GM12878 (cell line): ENCODE data around the gene RXFP3. TPM values are rescaled to one million over a fixed set of nuclear protein-coding genes. Genes with fewer than 3 reads are reported as not detected.

Experiments
- ATAC-seq: fragments of 200-7000 bp; cut with Tn5 transposase; 3 replicates; pipeline ENCODE4 v1.9.1; 2020; ENCODE audit warnings: mild to moderate bottlenecking, moderate library complexity
- BruUV-seq: library from RNA; stranded (reverse); fragments of 400-500 nt; replicated peaks from 2 replicates; lab custom pipeline; 2021; lab: Mats Ljungman, UMichigan
- CTCF ChIA-PET: fragments of 300-600 bp; sonication (Branson Sonifier 250); formaldehyde crosslinking; extraction: SDS; loops from one replicate; lab custom pipeline; 2021; ENCODE audit warnings: inconsistent platforms; lab: Yijun Ruan, JAX
- POLR2A ChIA-PET: fragments of 350-600 bp; formaldehyde crosslinking; extraction: SDS; loops from one replicate; lab custom pipeline; 2021; ENCODE audit warnings: inconsistent platforms; lab: Charles Lee
- RAD21 ChIA-PET: fragments of 300-600 bp; sonication (Branson Sonifier 250); formaldehyde crosslinking; loops from one replicate; lab custom pipeline; 2023; ENCODE audit warnings: antibody characterized with exemption; ENCODE audit not compliant: unreplicated experiment; lab: Charles Lee
- SMC1A ChIA-PET: fragments of 300-600 bp; sonication (Branson Sonifier 250); formaldehyde crosslinking; loops from one replicate; lab custom pipeline; 2023; ENCODE audit not compliant: unreplicated experiment, uncharacterized antibody; lab: Charles Lee
- DNase-seq: peaks from one replicate; pipeline ENCODE4 v3.0.0-alpha.2; 2011; ENCODE audit warnings: low read depth, low spot score
- FAIRE-seq: peaks from 3 replicates; lab custom pipeline; 2011; peaks lifted over from hg19 to GRCh38; lab: Jason Lieb, UNC
- H2AFZ ChIP-seq: 2 replicates; pipeline ENCODE4 v1.6.0; 2011; ENCODE audit warnings: low read depth, low read length, control low read depth; ENCODE audit not compliant: control insufficient read depth
- H3K27ac ChIP-seq: 2 replicates; pipeline ENCODE4 v1.5.1; 2011; ENCODE audit warnings: control low read depth; ENCODE audit not compliant: control insufficient read depth, insufficient read depth
- H3K27me3 ChIP-seq, 2 experiments: replicated peaks in 1 of 2; 2 replicates each; pipeline versions ENCODE4 v1.6.0 to v1.6.1; 2011; ENCODE audit warnings: low read length in 1 of 2; ENCODE audit not compliant: control insufficient read depth in 2 of 2, insufficient read depth in 2 of 2
- H3K36me3 ChIP-seq, 2 experiments: 2 replicates each; pipeline ENCODE4 v1.5.1; 2011; ENCODE audit warnings: low read length in 1 of 2; ENCODE audit not compliant: control insufficient read depth in 2 of 2, insufficient read depth in 2 of 2
- H3K4me1 ChIP-seq: 2 replicates; pipeline ENCODE4 v1.6.1; 2011; ENCODE audit warnings: mild to moderate bottlenecking, low read length, moderate library complexity, mixed read lengths; ENCODE audit not compliant: control insufficient read depth, insufficient read depth
- H3K4me2 ChIP-seq: 2 replicates; pipeline ENCODE4 v1.6.0; 2011; ENCODE audit warnings: control low read depth; ENCODE audit not compliant: control insufficient read depth, insufficient read depth
- H3K4me3 ChIP-seq: fragments of 200-600 bp; sonication (generic); 2 replicates; pipeline ENCODE4 v1.5.1; 2016
- H3K79me2 ChIP-seq: 2 replicates; pipeline ENCODE4 v1.6.0; 2011; ENCODE audit warnings: low read length; ENCODE audit not compliant: control insufficient read depth, insufficient read depth
- H3K9ac ChIP-seq: 2 replicates; pipeline ENCODE4 v1.8.0; 2011; ENCODE audit warnings: low read length, control low read depth, mixed read lengths; ENCODE audit not compliant: control insufficient read depth, insufficient read depth
- H3K9me3 ChIP-seq: replicated peaks from 3 replicates; pipeline ENCODE4 v1.5.1; 2011; ENCODE audit warnings: mild to moderate bottlenecking, low read length; ENCODE audit not compliant: control insufficient read depth, insufficient read depth
- H4K20me1 ChIP-seq: 2 replicates; pipeline ENCODE4 v1.6.0; 2011; ENCODE audit not compliant: control insufficient read depth, insufficient read depth
- BACH1 ChIP-seq: fragments of 450-650 bp; IDR thresholded peaks from 2 replicates; pipeline ENCODE4 v1.6.1; 2017; ENCODE audit warnings: mild to moderate bottlenecking, borderline replicate concordance
- BCL11A ChIP-seq: IDR thresholded peaks from 2 replicates; pipeline ENCODE4 v1.6.1; 2011; ENCODE audit warnings: low read depth, low read length
- FOS ChIP-seq: IDR thresholded peaks from 3 replicates; pipeline ENCODE4 v1.6.1; 2011; ENCODE audit warnings: borderline replicate concordance; ENCODE audit not compliant: insufficient read length; ENCODE audit errors: extremely low read depth
- FOXM1 ChIP-seq: IDR thresholded peaks from 2 replicates; pipeline ENCODE4 v1.6.1; 2012; ENCODE audit warnings: low read depth, mild to moderate bottlenecking, inconsistent platforms, low read length, moderate library complexity
- HDGF ChIP-seq: fragments of 450-650 bp; IDR thresholded peaks from 2 replicates; pipeline ENCODE4 v1.6.1; 2016; ENCODE audit warnings: antibody characterized with exemption
- KDM1A ChIP-seq: fragments of 200-600 bp; sonication (generic); IDR thresholded peaks from 2 replicates; pipeline ENCODE4 v1.6.1; 2016; ENCODE audit warnings: borderline replicate concordance
- PAX5 ChIP-seq: IDR thresholded peaks from 2 replicates; pipeline ENCODE4 v1.6.1; 2011; ENCODE audit warnings: low read depth, low read length, borderline replicate concordance
- PKNOX1 ChIP-seq: fragments of 450-650 bp; IDR thresholded peaks from 2 replicates; pipeline ENCODE4 v1.6.1; 2016; ENCODE audit warnings: mild to moderate bottlenecking
- SIX5 ChIP-seq: IDR thresholded peaks from 2 replicates; pipeline ENCODE4 v1.6.1; 2011; ENCODE audit warnings: mild to moderate bottlenecking, low read depth, low read length, moderate library complexity; ENCODE audit not compliant: severe bottlenecking
- WRNIP1 ChIP-seq: IDR thresholded peaks from 2 replicates; pipeline ENCODE4 v1.6.1; 2011; ENCODE audit warnings: low read depth, low read length, improper control_type of control experiment, borderline replicate concordance
- ZSCAN29 ChIP-seq: fragments of 450-650 bp; IDR thresholded peaks from 2 replicates; pipeline ENCODE4 v1.6.1; 2017; ENCODE audit warnings: mild to moderate bottlenecking, moderate library complexity
- WGBS: methylation state at CpG from one replicate; pipeline ENCODE4 v1.1.6; 2016; ENCODE audit warnings: low lambda C conversion rate; ENCODE audit not compliant: insufficient replicate concordance, insufficient coverage; ENCODE audit errors: missing lambda C conversion rate; 5-methylcytosine and 5-hydroxymethylcytosine counted together
- in situ Hi-C: fragments of 300-500 bp; cut with MboI; formaldehyde crosslinking; loops from 9 replicates; pipeline ENCODE4 v1.14.3; 2018; ENCODE audit warnings: mixed read lengths
- intact Hi-C: fragments of 100-400 bp; cut with micrococcal nuclease; formaldehyde crosslinking; loops from one replicate; pipeline ENCODE4 v1.14.2; 2022; ENCODE audit not compliant: unreplicated experiment
- polyA plus RNA-seq, 11 experiments: library from polyadenylated mRNA; depleted of rRNA in 4 of 11; unstranded in 6 of 11; stranded (reverse) in 5 of 11; fragments of >200 nt; fragmentation: Nextera tagmentation in 4 of 11; fragmentation: Illumina TruSeq in 1 of 11; extraction: Ambion mirVana in 4 of 11; extraction: Trizol in 1 of 11; gene quantifications; 1 replicate in 1 of 11; 2 replicates in 10 of 11; pipeline versions ENCODE4 v1.2.1 to v1.2.3, GENCODE V29; 2011 to 2016; ENCODE audit warnings: inconsistent platforms in 2 of 11, missing spikeins in 2 of 11, low read depth in 1 of 11
- total RNA-seq, 4 experiments: library from RNA; depleted of rRNA in 3 of 4; stranded (reverse); fragments of >200 nt in 3 of 4; fragmentation: Illumina TruSeq in 1 of 4; extraction: Trizol in 1 of 4; gene quantifications; 2 replicates each; pipeline versions ENCODE4 v1.2.1 to v1.2.3, GENCODE V29; 2013 to 2021

RXFP3 gene
- total and polyA plus RNA-seq, 10 of the 15 experiments (the other 5 are each of a cell fraction or from before 2014, with no cell fraction given) = 0.03 to 0.06 TPM; not detected in 8

DNA sequence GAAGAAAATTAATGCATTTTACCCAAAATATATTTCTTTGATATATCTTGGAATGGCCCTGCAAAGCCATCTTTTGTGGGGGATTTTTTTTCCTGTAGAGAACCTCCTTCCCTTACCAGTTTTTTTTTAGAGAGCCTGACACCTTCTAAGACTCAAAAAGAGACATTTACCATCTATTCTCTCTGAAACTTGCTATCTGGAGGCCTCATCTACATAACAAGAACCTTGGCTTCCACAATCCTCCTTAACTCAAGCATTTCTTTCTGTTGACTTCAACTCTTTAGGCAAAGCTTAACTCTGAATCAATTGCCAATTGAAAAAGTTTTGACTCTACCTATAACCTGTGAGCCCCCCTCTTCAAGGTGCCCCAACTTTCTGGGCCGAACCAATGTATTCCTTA, 42.1 kb downstream of the RXFP3 start (continued):
- no peak for TF ChIP-seq PKNOX1
- no peak for TF ChIP-seq WRNIP1

DNA sequence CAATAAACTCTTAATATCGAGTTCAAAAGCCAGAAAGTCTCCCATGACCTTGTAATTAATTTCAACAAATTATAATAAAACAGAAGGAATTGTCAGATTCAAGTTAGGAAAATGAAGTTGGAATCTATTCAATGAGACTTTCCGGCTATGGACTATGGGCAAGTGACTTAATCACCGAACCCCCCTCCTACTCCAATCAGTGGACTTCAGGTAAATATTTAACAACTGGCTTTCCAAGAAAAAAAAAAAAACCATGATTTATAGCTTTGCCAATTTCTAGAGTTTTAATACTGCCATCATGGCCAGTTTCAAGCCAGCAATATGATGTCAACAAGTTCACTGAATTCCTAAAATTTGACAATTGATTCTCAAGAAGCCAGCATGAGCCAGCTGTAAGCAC, 43.8 kb downstream of the RXFP3 start:
- intact Hi-C loops (no loop called here), in situ Hi-C loops (no loop called here)
- H3K79me2 ChIP-seq = no peaks in the 10 kb centered on the region
- RAD21 ChIA-PET = no interaction called here
- BruUV-seq = no TSS peak
- POLR2A ChIA-PET = no interaction called here
- H3K4me2 ChIP-seq = no peak overlapping the region
- CTCF ChIA-PET = interaction anchor here (0.8 to 3.1 kb wide), 2 partner anchors 10 to 17 kb away, joined by 3 to 12 read pairs; no protein-coding TSS in a partner anchor
- TF ChIP-seq FOS = no peak
- TF ChIP-seq BACH1 = no peak
- no peak for TF ChIP-seq ZSCAN29
- TF ChIP-seq KDM1A = no peak
- TF ChIP-seq SIX5 = no peak
- no peak for TF ChIP-seq FOXM1
- TF ChIP-seq HDGF = no peak
- TF ChIP-seq PAX5 = no peak
- TF ChIP-seq BCL11A = no peak
- no peak overlapping the region for H3K4me3 ChIP-seq
- no peaks in the 10 kb centered on the region for H3K36me3 ChIP-seq
- H3K9ac ChIP-seq = no peak overlapping the region
- no peak for DNase-seq
- ATAC-seq = no peak
- SMC1A ChIA-PET = interaction anchor here (1.4 kb wide), 1 partner anchor 18 kb away, joined by 3 read pairs; no protein-coding TSS in a partner anchor
- no peaks in the 10 kb centered on the region for H3K9me3 ChIP-seq
- H3K27ac ChIP-seq = no peak overlapping the region
- H2AFZ ChIP-seq = no peak overlapping the region
- no peaks in the 10 kb centered on the region for H3K4me1 ChIP-seq
- 67% methylated on average over 3 of the region's 3 CpGs for WGBS
- no peak for FAIRE-seq
- H3K27me3 ChIP-seq = no peaks in the 10 kb centered on the region
- H4K20me1 ChIP-seq = no peaks in the 10 kb centered on the region
